ENCODE measurements around the gene NOVA1.

- TF ChIP-seq, protein P1, sequence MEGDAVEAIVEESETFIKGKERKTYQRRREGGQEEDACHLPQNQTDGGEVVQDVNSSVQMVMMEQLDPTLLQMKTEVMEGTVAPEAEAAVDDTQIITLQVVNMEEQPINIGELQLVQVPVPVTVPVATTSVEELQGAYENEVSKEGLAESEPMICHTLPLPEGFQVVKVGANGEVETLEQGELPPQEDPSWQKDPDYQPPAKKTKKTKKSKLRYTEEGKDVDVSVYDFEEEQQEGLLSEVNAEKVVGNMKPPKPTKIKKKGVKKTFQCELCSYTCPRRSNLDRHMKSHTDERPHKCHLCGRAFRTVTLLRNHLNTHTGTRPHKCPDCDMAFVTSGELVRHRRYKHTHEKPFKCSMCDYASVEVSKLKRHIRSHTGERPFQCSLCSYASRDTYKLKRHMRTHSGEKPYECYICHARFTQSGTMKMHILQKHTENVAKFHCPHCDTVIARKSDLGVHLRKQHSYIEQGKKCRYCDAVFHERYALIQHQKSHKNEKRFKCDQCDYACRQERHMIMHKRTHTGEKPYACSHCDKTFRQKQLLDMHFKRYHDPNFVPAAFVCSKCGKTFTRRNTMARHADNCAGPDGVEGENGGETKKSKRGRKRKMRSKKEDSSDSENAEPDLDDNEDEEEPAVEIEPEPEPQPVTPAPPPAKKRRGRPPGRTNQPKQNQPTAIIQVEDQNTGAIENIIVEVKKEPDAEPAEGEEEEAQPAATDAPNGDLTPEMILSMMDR (IDR thresholded peaks at IDR 0.05): no peak
- TF ChIP-seq POLR2A (IDR thresholded peaks at IDR 0.05): no peak
Measured at GRCh38 chr14:26429205-26429604, 168.6 kb downstream of the NOVA1 start.
